Gastrocnemius medialis (tissue), 4 donors: ENCODE measurements around the gene ATF7IP.

ENCODE experiments used
- CTCF ChIP-seq, 5 experiments: fragments of 450-650 bp in 3 of 5; fragments of 200-600 bp in 2 of 5; sonication (generic) in 2 of 5; IDR thresholded peaks in 4 of 5; conservative IDR thresholded peaks in 1 of 5; 1 replicate in 4 of 5; 2 replicates in 1 of 5; pipeline ENCODE4 v1.5.1; 2016 to 2019; ENCODE audit warnings: antibody characterized with exemption in 5 of 5, mild to moderate bottlenecking in 3 of 5, moderate library complexity in 3 of 5
- POLR2A ChIP-seq, 2 donors: fragments of 450-650 bp; IDR thresholded peaks; one replicate each; pipeline ENCODE4 v1.6.1; 2017; ENCODE audit warnings: antibody characterized with exemption in 2 of 2, mild to moderate bottlenecking in 2 of 2, moderate library complexity in 2 of 2

DNA sequence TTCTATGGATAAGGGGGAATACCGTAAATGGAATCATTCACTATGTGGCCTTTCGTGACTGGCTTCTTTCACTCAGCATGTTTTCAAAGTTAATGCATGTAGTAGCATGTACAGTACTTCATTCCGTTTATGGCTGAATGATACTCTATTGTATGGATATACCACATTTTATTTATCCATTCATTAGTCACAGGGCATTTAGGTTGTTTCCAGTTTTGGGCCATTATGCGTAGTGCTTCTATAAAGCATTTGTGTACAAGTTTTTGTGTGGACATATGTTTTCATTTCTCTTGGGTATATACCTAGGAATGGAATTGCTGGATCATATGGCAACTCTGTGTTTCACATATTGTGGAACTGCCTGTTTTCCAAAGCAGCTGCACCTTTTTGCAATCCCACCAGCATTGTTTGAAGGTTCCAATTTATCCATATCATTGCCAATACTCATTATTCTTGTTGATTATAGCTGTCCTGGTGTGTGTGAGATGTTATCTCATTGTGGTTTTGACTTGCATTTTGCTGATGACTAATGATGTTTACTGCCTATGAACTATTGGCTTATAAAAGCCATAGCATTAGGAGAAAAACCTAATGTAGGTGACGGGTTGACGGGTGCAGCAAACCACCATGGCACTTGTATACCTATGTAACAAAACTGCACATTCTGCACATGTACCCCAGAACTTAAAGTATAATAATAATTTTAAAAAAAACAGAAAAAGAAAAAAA lies 45.5 kb downstream of the ATF7IP start:
- TF ChIP-seq CTCF (IDR thresholded peaks at IDR 0.05 in 4 of 5, conservative IDR thresholded peaks at IDR 0.05 in 1 of 5): no peak
- TF ChIP-seq POLR2A (IDR thresholded peaks at IDR 0.05): no peak
